ENCODE data around the gene FAM161A.
"Not testable (repeated sequence)": the region's sequence is repeated elsewhere in the genome, so short reads cannot be mapped to it uniquely, and the experiment has no call there.

FAM161A gene

DNA sequence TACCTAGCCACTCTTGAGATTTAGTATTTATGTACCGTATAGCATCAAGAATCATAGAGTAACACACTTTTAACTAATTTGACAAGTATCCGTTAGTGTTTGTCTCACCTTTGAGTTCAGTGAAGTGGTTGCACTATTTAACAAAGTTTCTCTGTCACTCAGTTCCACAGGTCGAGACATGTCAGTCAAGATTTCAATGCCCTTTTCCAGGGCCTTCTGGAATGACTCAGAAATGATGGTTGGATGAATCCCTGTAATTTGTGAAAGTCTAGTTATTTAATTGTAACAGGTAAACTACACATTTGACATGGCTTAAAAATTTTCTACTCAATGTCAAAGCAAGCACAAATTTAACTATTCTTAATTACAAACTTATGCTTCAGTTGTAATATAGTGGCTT lies 24.9 kb upstream of the FAM161A start:
- Histone ChIP-seq H3K4me1 (ENCODE audit: low read length) (peaks cover 6% of the 10 kb centered on the region), H3K36me3 (replicated peaks; ENCODE audit: low read depth, low read length) (peaks cover 60% of the 10 kb centered on the region), H3K27me3 (ENCODE audit: low read depth, low read length) (no peaks in the 10 kb centered on the region), H3K4me3 (ENCODE audit: low read length) (no peak overlapping the region), H3K27ac (ENCODE audit: low read length) (no peak overlapping the region), H4K20me1 (ENCODE audit: insufficient read depth, low read length) (no peaks in the 10 kb centered on the region), H3K4me2 (ENCODE audit: low read length) (no peak overlapping the region), H3K79me2 (ENCODE audit: low read length) (peaks cover 32% of the 10 kb centered on the region), H3K9ac (ENCODE audit: low read length) (no peak overlapping the region), H3K9me3 (ENCODE audit: insufficient read depth, low read length) (no peaks in the 10 kb centered on the region), H2AFZ (ENCODE audit: low read depth, low read length) (no peak overlapping the region)
- TF ChIP-seq, protein P1, sequence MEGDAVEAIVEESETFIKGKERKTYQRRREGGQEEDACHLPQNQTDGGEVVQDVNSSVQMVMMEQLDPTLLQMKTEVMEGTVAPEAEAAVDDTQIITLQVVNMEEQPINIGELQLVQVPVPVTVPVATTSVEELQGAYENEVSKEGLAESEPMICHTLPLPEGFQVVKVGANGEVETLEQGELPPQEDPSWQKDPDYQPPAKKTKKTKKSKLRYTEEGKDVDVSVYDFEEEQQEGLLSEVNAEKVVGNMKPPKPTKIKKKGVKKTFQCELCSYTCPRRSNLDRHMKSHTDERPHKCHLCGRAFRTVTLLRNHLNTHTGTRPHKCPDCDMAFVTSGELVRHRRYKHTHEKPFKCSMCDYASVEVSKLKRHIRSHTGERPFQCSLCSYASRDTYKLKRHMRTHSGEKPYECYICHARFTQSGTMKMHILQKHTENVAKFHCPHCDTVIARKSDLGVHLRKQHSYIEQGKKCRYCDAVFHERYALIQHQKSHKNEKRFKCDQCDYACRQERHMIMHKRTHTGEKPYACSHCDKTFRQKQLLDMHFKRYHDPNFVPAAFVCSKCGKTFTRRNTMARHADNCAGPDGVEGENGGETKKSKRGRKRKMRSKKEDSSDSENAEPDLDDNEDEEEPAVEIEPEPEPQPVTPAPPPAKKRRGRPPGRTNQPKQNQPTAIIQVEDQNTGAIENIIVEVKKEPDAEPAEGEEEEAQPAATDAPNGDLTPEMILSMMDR (IDR thresholded peaks at IDR 0.05; ENCODE audit: low read depth, low read length), result no peak
- TF ChIP-seq EZH2phosphoT487 (IDR thresholded peaks at IDR 0.05; ENCODE audit: low read depth), result no peak

DNA sequence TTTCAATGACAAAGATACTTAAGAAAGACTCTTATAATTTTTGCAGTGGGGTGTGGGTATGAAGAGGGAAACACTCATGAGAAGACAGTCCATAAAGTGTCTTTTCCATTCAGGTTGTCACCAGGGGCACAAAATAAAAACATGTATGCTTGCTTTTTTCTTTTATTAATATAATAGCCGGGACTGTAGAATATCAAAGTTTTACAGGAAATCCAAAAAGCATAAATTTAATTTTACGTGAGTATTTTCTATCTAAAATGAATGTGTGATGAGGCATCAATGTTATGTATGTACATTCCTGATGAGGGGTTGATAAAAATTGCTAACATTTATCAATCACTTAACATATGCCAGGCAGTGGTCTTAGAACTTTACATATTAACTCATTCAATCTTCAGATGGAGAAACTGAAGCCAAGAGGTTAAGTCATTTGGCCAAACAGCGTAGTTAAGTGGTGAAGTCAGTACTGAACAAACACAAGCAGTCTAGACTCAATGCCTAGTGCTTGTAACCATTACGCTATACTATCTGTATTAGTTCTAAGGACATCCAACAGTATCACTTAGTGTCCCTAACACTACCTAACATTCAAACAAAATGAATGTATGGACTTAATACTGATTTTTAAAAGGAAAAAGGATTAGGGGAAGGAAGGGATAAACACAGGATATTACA lies 23.8 kb upstream of the FAM161A start:
- Histone ChIP-seq H3K9ac (ENCODE audit: low read length) (no peak overlapping the region), H4K20me1 (ENCODE audit: insufficient read depth, low read length) (no peaks in the 10 kb centered on the region)

DNA sequence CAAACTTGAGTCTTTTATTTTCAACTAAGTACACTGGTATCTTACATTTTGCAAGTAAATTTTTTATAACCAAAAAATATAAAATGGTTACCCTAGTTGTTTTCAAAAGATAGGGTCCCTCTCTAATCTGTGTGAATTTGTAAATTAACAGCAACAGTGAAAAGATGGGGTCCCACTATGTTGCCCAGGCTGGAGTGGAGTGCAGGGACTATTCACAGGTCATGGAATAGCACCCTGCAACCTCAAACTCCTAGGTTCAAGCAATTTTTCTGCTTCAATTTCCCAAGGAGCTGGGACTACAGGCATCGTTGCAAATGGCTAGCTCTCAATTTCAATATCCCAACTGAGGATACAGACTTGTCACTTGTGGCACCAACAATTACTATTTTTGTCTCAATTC lies 22.5 kb upstream of the FAM161A start:
- Histone ChIP-seq H3K4me2 (ENCODE audit: low read length) (no peak overlapping the region), H3K27me3 (ENCODE audit: low read depth, low read length) (no peaks in the 10 kb centered on the region), H3K79me2 (ENCODE audit: low read length) (peaks cover 21% of the 10 kb centered on the region; the same call in 1 of the 2 replicates), H3K9me3 (ENCODE audit: insufficient read depth, low read length) (no peaks in the 10 kb centered on the region), H3K27ac (ENCODE audit: low read length) (no peak overlapping the region), H3K4me3 (ENCODE audit: low read length) (no peak overlapping the region), H3K36me3 (replicated peaks; ENCODE audit: low read depth, low read length) (peaks cover 58% of the 10 kb centered on the region), H4K20me1 (ENCODE audit: insufficient read depth, low read length) (no peaks in the 10 kb centered on the region), H3K4me1 (ENCODE audit: low read length) (peaks cover 7% of the 10 kb centered on the region), H3K9ac (ENCODE audit: low read length) (no peak overlapping the region), H2AFZ (ENCODE audit: low read depth, low read length) (no peak overlapping the region)
- TF ChIP-seq, protein P1 (IDR thresholded peaks at IDR 0.05; ENCODE audit: low read depth, low read length), result no peak
- TF ChIP-seq EZH2phosphoT487 (IDR thresholded peaks at IDR 0.05; ENCODE audit: low read depth), result no peak

More for the DNA sequence above, 23.8 kb upstream of the FAM161A start:
- no peak overlapping the region for H3K4me2 ChIP-seq (ENCODE audit: low read length)
- H3K79me2 ChIP-seq (ENCODE audit: low read length), result peaks cover 24% of the 10 kb centered on the region
- peaks cover 7% of the 10 kb centered on the region for H3K4me1 ChIP-seq (ENCODE audit: low read length)
- no peak for TF ChIP-seq EZH2phosphoT487 (IDR thresholded peaks at IDR 0.05; ENCODE audit: low read depth)
- TF ChIP-seq, protein P1 (IDR thresholded peaks at IDR 0.05; ENCODE audit: low read depth, low read length), result no peak
- no peak overlapping the region for H2AFZ ChIP-seq (ENCODE audit: low read depth, low read length)
- H3K27ac ChIP-seq (ENCODE audit: low read length), result no peak overlapping the region
- H3K27me3 ChIP-seq (ENCODE audit: low read depth, low read length), result no peaks in the 10 kb centered on the region
- H3K4me3 ChIP-seq (ENCODE audit: low read length), result no peak overlapping the region
- H3K36me3 ChIP-seq (replicated peaks; ENCODE audit: low read depth, low read length), result peaks cover 61% of the 10 kb centered on the region
- no peaks in the 10 kb centered on the region for H3K9me3 ChIP-seq (ENCODE audit: insufficient read depth, low read length)

DNA sequence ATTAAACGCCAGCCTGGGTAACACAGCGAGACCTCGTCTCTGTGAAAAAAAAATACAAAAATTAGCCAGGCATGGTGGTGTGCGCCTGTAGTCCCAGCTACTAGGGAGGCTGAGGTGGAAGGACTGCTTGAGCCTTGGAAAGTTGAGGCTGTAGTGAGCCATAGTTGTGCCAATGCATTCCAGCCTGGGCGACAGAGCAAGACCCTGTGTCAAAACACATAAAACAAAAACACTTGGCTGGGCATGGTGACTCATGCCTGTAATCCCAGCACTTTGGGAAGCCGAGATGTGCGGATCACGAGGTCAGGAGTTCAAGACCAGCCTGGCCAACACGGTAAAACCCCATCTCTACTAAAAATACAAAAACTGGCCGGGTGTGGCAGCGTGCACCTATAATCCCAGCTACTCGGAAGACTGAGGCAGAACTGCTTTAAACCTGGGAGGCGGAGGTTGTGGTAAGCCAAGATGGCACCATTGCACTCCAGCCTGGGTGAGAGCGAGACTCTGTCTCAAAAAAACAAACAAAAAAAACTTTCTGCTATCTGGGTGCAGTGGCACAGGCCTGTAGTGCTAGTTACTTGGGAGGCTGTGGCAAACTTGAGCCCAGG lies 12.7 kb upstream of the FAM161A start:
- not testable (repeated sequence) for H3K9ac ChIP-seq (ENCODE audit: low read length); H2AFZ ChIP-seq (ENCODE audit: low read depth, low read length); H3K27ac ChIP-seq (ENCODE audit: low read length); H3K4me2 ChIP-seq (ENCODE audit: low read length); H3K4me1 ChIP-seq (ENCODE audit: low read length); H3K9me3 ChIP-seq (ENCODE audit: insufficient read depth, low read length); H3K4me3 ChIP-seq (ENCODE audit: low read length); H3K79me2 ChIP-seq (ENCODE audit: low read length); H4K20me1 ChIP-seq (ENCODE audit: insufficient read depth, low read length); H3K27me3 ChIP-seq (ENCODE audit: low read depth, low read length)
- H3K36me3 ChIP-seq (replicated peaks; ENCODE audit: low read depth, low read length), result peaks cover 65% of the 10 kb centered on the region
